Stomach smooth muscle (tissue), 2 donors: ENCODE results near the gene CR2.
"Not testable (repeated sequence)": the region's sequence is repeated elsewhere in the genome, so short reads cannot be mapped to it uniquely, and the experiment has no call there.

Source experiments
- H3K27ac ChIP-seq: one replicate; pipeline ENCODE4 v1.7.0; 2013; ENCODE audit warnings: mild to moderate bottlenecking, low read length, inconsistent platforms
- H3K27me3 ChIP-seq, 2 donors: one replicate each; pipeline ENCODE4 v1.7.0; 2013; ENCODE audit warnings: low read length in 2 of 2; ENCODE audit not compliant: insufficient read depth in 2 of 2, control insufficient read depth in 1 of 2
- H3K36me3 ChIP-seq, 2 donors: one replicate each; pipeline ENCODE4 v1.7.0; 2013; ENCODE audit warnings: low read length in 2 of 2; ENCODE audit not compliant: control insufficient read depth in 2 of 2, insufficient read depth in 2 of 2
- H3K4me1 ChIP-seq: one replicate; pipeline ENCODE4 v1.7.0; 2013; ENCODE audit warnings: low read length; ENCODE audit not compliant: control insufficient read depth, insufficient read depth
- H3K4me3 ChIP-seq, 2 donors: one replicate each; pipeline ENCODE4 v1.7.0; 2013; ENCODE audit warnings: low read length in 2 of 2
- H3K9ac ChIP-seq, 2 donors: one replicate each; pipeline ENCODE4 v1.7.0; 2013; ENCODE audit warnings: low read length in 2 of 2, mild to moderate bottlenecking in 1 of 2
- H3K9me3 ChIP-seq, 2 donors: one replicate each; pipeline ENCODE4 v1.7.0; 2013; ENCODE audit warnings: low read length in 2 of 2; ENCODE audit not compliant: control insufficient read depth in 2 of 2
- donor health status: healthy.
- donor health status: Pancreatic carcinoma.

Gene CR2

DNA sequence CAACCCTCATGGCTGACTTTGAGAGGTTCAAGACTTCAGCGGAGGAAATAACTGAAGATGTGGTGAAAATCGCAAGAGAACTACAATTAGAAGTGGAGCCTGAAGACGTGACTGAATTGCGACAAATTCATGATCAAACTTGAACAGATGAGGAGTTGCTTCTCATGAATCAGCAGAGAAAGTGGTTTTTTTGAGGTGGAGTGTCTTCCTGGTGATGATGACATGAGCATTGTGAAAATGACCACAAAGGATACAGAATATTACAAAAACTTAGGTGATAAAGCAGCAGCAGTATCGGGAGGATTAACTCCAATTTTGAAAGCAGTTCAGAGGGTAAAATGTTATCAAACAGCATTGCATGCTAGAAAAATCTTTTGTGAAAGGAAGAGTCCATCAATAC is 82.1 kb downstream of the CR2 start:
- H3K9me3 ChIP-seq, H3K27ac ChIP-seq, H3K4me3 ChIP-seq, H3K36me3 ChIP-seq, H3K27me3 ChIP-seq, H3K4me1 ChIP-seq, H3K9ac ChIP-seq: not testable (repeated sequence)
